SU-DHL-6 (cell line): ENCODE data around the gene INSM1.

Experiments used
- CTCF ChIP-seq: fragments of 200-600 bp; sonication (generic); IDR thresholded peaks from one replicate; pipeline ENCODE4 v1.5.1; 2017; ENCODE audit warnings: antibody characterized with exemption, mild to moderate bottlenecking, low read length, moderate library complexity; ENCODE audit not compliant: insufficient read depth, poor library complexity, severe bottlenecking
- EZH2phosphoT487 ChIP-seq: fragments of 200-600 bp; sonication (generic), shearing (Covaris generic); conservative IDR thresholded peaks from 2 replicates; pipeline ENCODE4 v1.6.1; 2018; ENCODE audit warnings: mild to moderate bottlenecking, antibody characterized with exemption, low read length, moderate library complexity, mixed read lengths

- TF ChIP-seq CTCF (no peak), EZH2phosphoT487 (no peak)
Measured at GRCh38 chr20:20396794-20397193, 28.9 kb downstream of the INSM1 start.
